Metanephros (tissue), 1 donor: ENCODE measurements around the gene TM2D1. TPM values are rescaled to one million over a fixed set of nuclear protein-coding genes. Genes with fewer than 3 reads are reported as not detected.

Experiments used
- total RNA-seq: library from RNA; depleted of rRNA; stranded (reverse); fragments of >200 nt; gene quantifications from one replicate; pipeline ENCODE4 v1.2.3, GENCODE V29; 2014

The TM2D1 gene
- 72.4 TPM for total RNA-seq

DNA sequence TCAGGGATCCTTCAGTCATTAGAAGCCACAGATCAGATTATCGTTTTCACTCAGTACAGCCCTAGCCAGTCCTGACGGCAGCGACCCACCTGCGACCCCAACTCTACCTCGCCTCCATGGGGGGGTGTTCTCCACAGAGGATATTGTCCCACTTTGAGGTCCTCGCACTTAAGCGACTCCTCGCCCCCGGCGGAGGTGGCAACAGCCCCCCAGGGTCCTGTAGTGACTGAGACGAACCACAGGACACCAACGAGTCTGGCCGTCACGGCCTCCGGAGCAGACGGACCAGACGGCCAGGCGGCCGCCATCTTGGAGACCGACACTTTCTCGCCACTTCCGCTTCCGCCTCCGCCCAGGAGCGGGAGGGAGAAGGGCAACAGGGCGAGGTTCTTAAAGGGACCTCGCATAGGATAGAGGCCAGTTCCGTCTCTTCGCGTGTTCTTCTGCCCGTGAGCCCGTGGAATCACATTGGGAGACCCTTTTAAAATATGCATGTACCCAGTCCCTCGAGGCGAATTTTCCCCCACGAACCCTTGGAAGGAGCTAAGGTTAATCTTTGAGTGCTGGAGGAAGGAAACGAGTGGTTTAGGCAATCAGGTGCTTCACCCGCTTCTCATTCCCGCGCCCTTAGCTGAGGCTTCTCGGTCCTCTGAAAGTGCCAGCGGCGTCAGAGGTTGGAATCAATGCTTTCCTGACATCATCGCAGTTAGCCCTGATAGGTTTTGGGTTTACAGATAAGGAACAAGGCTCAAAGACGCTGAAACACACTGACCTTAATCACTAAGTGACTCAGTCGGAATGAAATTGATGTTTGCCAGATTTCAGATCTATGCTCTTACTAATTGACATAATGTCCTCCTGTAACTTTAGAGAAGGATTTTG lies at the start of gene TM2D1:
TSS of gene TM2D1 (minus strand) at position 329 of the 882 bp plus-strand sequence. CDS start at position 308, 21 bp downstream.

DNA sequence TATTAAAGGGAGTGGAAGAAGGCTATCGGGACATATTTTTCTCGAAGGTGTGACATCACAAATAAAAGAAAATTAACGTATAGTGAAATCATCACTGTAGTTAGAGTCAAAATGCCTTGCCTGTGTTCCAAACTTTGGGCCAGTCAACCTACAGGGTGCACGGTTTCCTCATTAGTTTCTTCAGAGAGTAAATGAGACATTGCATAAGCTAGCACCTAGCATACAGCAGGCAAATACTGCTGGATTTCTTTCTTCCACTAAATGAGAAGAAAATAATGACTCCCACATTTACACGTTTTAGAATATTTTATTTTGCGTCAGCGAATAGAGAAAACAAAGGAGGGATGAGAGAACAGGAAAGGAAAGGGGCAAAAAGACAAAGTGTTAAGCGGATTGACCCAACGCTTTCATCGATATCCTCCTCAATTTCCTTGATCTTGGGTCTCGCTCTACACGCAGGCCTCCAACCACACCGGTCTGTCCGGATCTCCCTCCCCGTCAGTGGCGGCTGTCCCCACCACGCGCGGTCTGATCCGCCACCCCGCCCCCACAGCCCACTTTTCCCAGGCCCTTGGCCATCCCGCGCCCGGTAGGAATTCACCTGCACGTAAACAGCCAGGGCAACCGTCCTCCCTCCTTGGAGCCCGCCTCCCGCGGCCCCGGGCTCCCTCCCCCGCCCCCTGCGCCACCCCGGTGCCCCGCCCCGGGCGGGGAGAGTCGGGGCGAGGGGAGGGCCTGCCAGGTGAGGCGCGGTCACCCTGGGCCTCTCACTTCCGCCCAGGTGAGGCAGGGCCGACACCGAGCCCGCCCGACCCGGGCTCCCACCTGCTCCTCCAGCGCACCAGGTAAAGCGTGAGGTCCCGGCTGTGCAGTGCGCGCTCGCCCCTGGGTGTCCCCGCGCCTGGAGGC lies 17.0 kb upstream of the TM2D1 start, which contains the start of gene PATJ:
TSS of gene PATJ (plus strand) at position 770 of the 909 bp plus-strand sequence. CDS start 20,413 bp downstream, outside the sequence.

Other genes starting within 250 kb of the TM2D1 start
- 67.6 TPM for gene PATJ, start 17.3 kb upstream of the TM2D1 start, total RNA-seq